Esophagus muscularis mucosa (tissue), 4 donors: Measurements from ENCODE around the gene MRPS22. TPM values are rescaled to one million over a fixed set of nuclear protein-coding genes. Genes with fewer than 3 reads are reported as not detected.

Experiments
- DNase-seq: peaks from one replicate; pipeline ENCODE4 v3.0.0-alpha.2; 2017; ENCODE audit errors: extremely low spot score
- H3K27ac ChIP-seq, 4 donors: fragments of 200-600 bp; sonication (generic); replicated peaks in 1 of 4; 1 replicate in 3 of 4; 2 replicates in 1 of 4; pipeline ENCODE4 v1.5.1; 2016 to 2019; ENCODE audit warnings: mild to moderate bottlenecking in 1 of 4
- H3K27me3 ChIP-seq, 4 donors: fragments of 200-600 bp; sonication (generic); one replicate each; pipeline versions ENCODE4 v1.5.1 to v1.6.0; 2016 to 2019
- H3K36me3 ChIP-seq, 4 donors: fragments of 200-600 bp; sonication (generic); one replicate each; pipeline ENCODE4 v1.5.1; 2016 to 2019
- H3K4me1 ChIP-seq, 4 donors: fragments of 200-600 bp; sonication (generic); one replicate each; pipeline ENCODE4 v1.5.1; 2016 to 2019
- H3K4me3 ChIP-seq, 4 donors: fragments of 200-600 bp; sonication (generic); 1 replicate in 2 of 4; 2 replicates in 2 of 4; pipeline ENCODE4 v1.5.1; 2016 to 2019; ENCODE audit warnings: mild to moderate bottlenecking in 4 of 4, moderate library complexity in 1 of 4
- H3K9me3 ChIP-seq, 4 donors: fragments of 200-600 bp; sonication (generic); 1 replicate in 3 of 4; 2 replicates in 1 of 4; pipeline ENCODE4 v1.5.1; 2016 to 2019
- EP300 ChIP-seq: sonication (generic); formaldehyde crosslinking; IDR thresholded peaks from one replicate; pipeline ENCODE4 v1.6.1; 2017; ENCODE audit warnings: antibody characterized with exemption
- POLR2A ChIP-seq: fragments of 450-650 bp; IDR thresholded peaks from one replicate; pipeline ENCODE4 v1.6.1; 2017; ENCODE audit warnings: antibody characterized with exemption, moderate library complexity, mild to moderate bottlenecking, low read depth
- POLR2AphosphoS5 ChIP-seq, 2 donors: sonication (generic); formaldehyde crosslinking; IDR thresholded peaks; one replicate each; pipeline ENCODE4 v1.6.1; 2017; ENCODE audit warnings: antibody characterized with exemption in 2 of 2
- WGBS: methylation state at CpG from one replicate; pipeline ENCODE4 v1.1.5; 2018; 5-methylcytosine and 5-hydroxymethylcytosine counted together
- intact Hi-C: fragments of 100-400 bp; cut with DNase I; formaldehyde crosslinking; loops from one replicate; pipeline ENCODE4 v1.15.1; 2023
- total RNA-seq, 4 donors: library from RNA; depleted of rRNA; stranded (reverse); fragments of >200 nt; gene quantifications; one replicate each; pipeline versions ENCODE4 v1.1.0 to v1.2.1, GENCODE V29; 2016
- TF ChIP-seq, protein P1 (sequence below), 3 experiments: fragments of 200-600 bp in 2 of 3; fragments of 450-650 bp in 1 of 3; sonication (generic) in 2 of 3; IDR thresholded peaks; one replicate each; pipeline ENCODE4 v1.5.1; 2017 to 2019; ENCODE audit warnings: antibody characterized with exemption in 3 of 3, mild to moderate bottlenecking in 2 of 3, moderate library complexity in 1 of 3

Gene MRPS22
- total RNA-seq, 4 donors from 2014 or later, result 37.0 to 50.9 (median 45.8) TPM

GRCh38 chr3:139307072-139307491 is 36.7 kb upstream of the MRPS22 start:
- no peak for DNase-seq
- Histone ChIP-seq H3K27ac (no peak overlapping the region), H3K4me3 (no peak overlapping the region), H3K4me1 (no peaks in the 10 kb centered on the region), H3K36me3 (no peaks in the 10 kb centered on the region), H3K27me3 (no peaks in the 10 kb centered on the region), H3K9me3 (no peaks in the 10 kb centered on the region)
- intact Hi-C loops, result no loop called here
- no peak for TF ChIP-seq EP300
- TF ChIP-seq POLR2A, result no peak
- no peak for TF ChIP-seq POLR2AphosphoS5 (IDR thresholded peaks at IDR 0.05)
- TF ChIP-seq, protein P1, sequence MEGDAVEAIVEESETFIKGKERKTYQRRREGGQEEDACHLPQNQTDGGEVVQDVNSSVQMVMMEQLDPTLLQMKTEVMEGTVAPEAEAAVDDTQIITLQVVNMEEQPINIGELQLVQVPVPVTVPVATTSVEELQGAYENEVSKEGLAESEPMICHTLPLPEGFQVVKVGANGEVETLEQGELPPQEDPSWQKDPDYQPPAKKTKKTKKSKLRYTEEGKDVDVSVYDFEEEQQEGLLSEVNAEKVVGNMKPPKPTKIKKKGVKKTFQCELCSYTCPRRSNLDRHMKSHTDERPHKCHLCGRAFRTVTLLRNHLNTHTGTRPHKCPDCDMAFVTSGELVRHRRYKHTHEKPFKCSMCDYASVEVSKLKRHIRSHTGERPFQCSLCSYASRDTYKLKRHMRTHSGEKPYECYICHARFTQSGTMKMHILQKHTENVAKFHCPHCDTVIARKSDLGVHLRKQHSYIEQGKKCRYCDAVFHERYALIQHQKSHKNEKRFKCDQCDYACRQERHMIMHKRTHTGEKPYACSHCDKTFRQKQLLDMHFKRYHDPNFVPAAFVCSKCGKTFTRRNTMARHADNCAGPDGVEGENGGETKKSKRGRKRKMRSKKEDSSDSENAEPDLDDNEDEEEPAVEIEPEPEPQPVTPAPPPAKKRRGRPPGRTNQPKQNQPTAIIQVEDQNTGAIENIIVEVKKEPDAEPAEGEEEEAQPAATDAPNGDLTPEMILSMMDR (IDR thresholded peaks at IDR 0.05), result no peak
- 100% methylated on average over 1 of the region's 1 CpG for whole genome bisulfite sequencing

DNA sequence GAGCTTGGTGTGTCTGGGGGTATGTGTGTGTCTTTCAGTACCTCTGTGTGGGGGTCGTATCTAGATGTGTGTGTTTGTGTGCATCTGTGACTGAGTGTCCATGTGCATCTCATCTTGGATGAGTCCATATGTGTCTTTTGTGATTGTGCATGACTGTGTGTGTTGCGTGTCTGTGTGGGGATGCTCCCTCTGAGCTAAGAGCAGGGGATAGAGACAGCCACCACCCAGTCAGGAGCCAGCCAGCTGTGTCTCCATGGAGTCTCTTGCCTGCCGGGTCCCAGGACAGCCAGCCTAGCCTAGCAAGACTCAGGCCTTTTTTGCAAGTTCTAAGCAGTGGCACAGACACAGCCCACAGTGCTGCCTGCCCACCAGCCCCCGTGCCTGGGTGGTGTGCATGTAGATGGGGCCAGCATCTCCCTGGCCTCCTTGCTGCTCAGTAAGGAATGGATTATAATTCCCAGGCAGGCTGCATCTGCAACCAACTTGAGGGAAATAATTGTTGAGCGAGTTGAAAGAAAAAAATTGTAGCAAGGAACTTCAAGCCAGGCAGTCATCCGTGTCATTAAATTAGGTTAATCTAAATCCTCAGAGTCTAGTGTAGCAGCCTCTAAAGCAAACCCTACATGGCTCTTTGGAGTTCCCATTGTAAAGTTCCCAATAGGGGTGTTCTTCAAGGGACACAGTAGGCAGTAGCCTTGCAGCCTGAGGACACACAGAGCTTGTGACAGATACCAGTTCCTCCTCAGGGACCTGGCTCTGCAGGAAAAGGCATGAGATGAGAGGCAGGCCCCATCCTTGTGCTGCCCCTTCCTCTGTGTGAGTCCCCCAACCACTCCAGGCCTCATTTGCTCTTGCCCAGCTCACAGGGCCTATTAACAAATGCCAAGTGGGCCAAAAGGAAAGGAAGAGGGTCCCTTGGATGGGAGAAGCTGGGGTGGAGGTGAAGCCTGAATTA is 35.9 kb upstream of the MRPS22 start:
- Histone ChIP-seq H3K4me1 (no peaks in the 10 kb centered on the region), H3K27me3 (no peaks in the 10 kb centered on the region), H3K4me3 (no peak overlapping the region), H3K9me3 (no peaks in the 10 kb centered on the region), H3K27ac (no peak overlapping the region), H3K36me3 (no peaks in the 10 kb centered on the region)
- 92% methylated on average over 3 of the region's 6 CpGs for WGBS
- TF ChIP-seq, protein P1 (IDR thresholded peaks at IDR 0.05), result no peak
- TF ChIP-seq POLR2AphosphoS5 (IDR thresholded peaks at IDR 0.05) (no peak), EP300 (no peak), POLR2A (no peak)
- DNase-seq, result no peak
- intact Hi-C loops, result no loop called here

GRCh38 chr3:139308560-139308959 is 35.3 kb upstream of the MRPS22 start:
- Histone ChIP-seq H3K27ac (no peak overlapping the region), H3K9me3 (no peaks in the 10 kb centered on the region), H3K27me3 (no peaks in the 10 kb centered on the region), H3K36me3 (no peaks in the 10 kb centered on the region), H3K4me3 (no peak overlapping the region), H3K4me1 (no peaks in the 10 kb centered on the region)
- intact Hi-C loops, result no loop called here
- WGBS, result 62% methylated on average over 4 of the region's 4 CpGs
- TF ChIP-seq POLR2AphosphoS5 (IDR thresholded peaks at IDR 0.05) (no peak), EP300 (no peak), POLR2A (no peak)
- TF ChIP-seq, protein P1 (IDR thresholded peaks at IDR 0.05), result no peak
- no peak for DNase-seq

DNA sequence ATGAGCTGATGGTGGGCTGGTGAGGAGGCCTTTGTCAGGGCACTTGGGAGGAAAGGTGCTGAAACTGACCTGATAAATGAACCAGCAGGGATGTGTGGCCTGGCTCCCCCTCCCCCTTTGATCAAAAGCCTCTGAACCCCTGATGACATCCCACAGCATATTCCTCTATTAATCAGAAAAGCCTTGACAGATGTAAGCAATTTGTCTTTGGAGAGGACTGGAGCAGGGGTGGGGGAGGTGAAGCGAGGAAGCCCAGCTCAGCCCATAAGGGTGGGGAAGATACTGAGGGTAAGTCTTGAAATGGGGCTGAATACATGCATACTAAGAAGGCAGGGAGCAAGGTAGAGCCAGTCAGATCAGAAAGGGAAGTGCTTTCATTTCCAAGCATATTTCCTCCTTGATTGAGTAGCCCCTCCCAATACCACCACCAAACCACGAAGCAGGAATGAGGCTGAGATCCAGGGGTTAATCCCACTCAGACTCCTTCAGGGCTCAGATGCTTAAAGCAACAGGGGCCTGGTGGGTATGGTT is 34.7 kb upstream of the MRPS22 start:
- H3K27ac ChIP-seq, result no peak overlapping the region
- TF ChIP-seq POLR2AphosphoS5 (IDR thresholded peaks at IDR 0.05) (no peak), POLR2A (no peak), EP300 (no peak)
- TF ChIP-seq, protein P1 (IDR thresholded peaks at IDR 0.05), result no peak
- H3K9me3 ChIP-seq, result no peaks in the 10 kb centered on the region
- H3K27me3 ChIP-seq, result no peaks in the 10 kb centered on the region
- no peak for DNase-seq
- intact Hi-C loops, result no loop called here
- no peak overlapping the region for H3K4me3 ChIP-seq
- H3K36me3 ChIP-seq, result no peaks in the 10 kb centered on the region
- 48% methylated on average over 2 of the region's 2 CpGs for WGBS
- no peaks in the 10 kb centered on the region for H3K4me1 ChIP-seq
